GM21423 (cell line): ENCODE measurements around the gene MARCHF3.
"Not testable (repeated sequence)": the region's sequence is repeated elsewhere in the genome, so short reads cannot be mapped to it uniquely, and the experiment has no call there.

Experiments
- ATAC-seq: cut with Tn5 transposase; IDR thresholded peaks from one replicate; pipeline ENCODE4 v1.9.1; 2021; ENCODE audit warnings: mild to moderate bottlenecking, moderate library complexity; ENCODE audit not compliant: unreplicated experiment

The MARCHF3 gene

GRCh38 chr5:126924331-126925033, 105.9 kb downstream of the MARCHF3 start:
- no peak for ATAC-seq

DNA sequence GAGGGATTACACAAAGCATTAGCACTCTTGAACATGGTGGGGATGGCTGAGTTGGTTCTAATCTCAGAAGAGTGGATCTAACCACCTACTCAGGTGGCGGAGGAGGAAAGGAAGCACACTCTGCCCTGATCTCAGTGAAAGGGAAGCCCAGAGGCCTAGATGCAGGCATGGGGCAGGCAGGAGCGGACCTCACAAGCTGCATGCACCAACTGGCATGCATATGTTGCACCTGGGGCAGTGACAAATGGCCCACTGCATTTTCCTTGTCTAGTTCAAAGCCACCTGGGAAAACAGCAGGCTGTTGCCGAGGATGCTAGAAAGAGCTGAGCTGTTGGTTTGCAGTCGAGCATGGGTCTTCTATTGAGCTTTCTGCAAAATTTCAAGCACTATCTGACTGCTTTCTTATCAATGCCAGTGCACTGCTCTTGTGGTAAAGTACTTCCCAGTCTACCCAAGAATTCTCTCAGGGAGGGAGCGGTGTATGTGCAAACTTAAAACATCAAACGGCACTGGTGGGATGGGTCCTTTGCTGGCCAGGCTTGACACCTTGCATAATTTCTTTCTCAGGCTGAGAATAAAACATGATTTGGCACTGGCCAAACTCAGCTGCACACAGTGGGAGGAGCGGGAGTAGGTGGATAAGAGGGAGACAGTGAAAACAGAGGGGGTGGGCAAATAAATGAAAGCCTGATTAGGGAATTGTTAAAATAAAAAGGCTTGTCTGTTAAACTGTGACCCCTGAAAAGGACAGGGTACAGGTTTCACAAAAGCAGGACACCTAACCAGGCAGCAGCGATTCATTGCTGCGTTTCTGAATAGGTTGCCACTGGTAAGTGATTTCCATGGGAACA, 108.9 kb downstream of the MARCHF3 start:
- no peak for ATAC-seq

- ATAC-seq, result no peak
Measured at GRCh38 chr5:126920291-126920690, 110.1 kb downstream of the MARCHF3 start.

- ATAC-seq, result no peak
Measured at GRCh38 chr5:126919566-126919965, 110.8 kb downstream of the MARCHF3 start.

DNA sequence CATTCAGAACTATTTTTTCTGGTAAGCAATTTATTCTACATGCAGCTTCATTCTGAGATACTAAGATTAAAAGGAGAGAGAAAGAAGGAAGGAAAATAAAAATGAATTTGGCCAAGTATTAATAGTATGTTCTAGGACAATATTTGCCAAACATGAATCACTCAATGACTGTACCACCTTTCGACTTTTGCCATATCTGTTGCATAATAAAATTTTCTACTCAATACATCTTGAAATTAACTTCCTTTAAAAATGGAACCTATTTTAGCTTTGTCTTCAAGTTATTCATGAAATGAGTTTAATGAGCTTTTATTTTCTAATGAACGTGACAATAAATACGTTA, 111.8 kb downstream of the MARCHF3 start:
- no peak for ATAC-seq

DNA sequence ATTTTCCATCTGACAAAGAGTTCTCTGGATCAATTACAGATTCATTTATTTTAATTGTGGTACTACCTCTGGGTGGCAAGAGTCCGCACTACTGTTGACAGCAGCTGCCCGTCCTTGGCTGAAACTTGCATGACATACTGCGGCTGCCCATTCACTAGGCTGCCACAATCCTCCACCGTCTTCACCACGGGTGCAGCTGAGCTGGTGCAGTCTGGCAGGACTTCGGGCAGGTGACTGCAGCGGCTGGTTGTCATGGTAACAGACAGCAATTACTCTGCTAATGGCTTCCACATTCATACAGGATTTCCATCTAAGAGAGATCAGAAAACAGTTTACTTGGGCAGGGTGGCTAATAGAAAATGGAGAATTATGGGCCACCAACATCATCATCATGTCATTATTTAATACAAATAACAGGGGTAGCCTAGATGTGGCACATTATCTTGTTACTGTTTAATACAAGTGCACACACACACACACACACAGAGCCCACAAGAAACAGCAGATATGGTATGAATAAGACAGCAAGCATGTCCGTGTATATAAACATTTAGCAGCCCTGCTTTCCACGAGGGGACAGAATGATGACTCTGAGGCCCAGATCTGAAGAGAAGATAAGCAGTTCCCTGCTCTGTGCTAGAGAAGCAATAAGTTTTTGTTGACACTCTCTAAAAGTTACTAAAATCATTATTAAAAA, 112.3 kb downstream of the MARCHF3 start:
- no peak for ATAC-seq

- no peak for ATAC-seq
Measured at GRCh38 chr5:126915496-126915895, 114.9 kb downstream of the MARCHF3 start.

DNA sequence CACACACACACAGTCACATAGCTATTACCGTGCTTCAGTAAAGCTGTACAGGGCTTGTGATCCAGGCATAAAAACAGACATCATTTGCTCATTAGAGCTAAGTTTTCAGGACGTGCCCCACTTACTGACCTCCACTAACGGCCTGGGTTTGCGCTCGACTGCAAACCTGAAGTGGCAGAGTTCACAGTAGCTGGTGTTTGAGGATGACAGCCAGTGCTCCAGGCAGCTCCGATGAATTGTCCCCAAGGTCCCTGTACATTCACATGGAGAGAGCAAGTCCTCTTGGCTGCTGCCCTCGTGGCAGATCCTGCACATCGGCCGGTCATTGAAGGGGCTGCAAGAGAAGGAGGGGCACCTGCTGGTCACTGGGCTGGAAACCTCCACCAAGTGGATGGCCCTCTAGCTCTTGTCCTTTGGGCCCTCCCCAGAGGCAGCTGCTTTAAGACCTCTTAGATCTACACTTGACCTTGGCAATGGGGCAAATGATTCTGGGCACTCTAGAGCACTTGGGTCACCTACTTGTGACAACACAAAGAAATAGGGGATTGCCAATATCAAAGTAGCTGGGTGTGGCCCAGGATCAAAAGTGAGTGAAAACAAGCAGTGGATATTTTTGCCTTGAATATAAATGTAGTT, 115.4 kb downstream of the MARCHF3 start:
- no peak for ATAC-seq

DNA sequence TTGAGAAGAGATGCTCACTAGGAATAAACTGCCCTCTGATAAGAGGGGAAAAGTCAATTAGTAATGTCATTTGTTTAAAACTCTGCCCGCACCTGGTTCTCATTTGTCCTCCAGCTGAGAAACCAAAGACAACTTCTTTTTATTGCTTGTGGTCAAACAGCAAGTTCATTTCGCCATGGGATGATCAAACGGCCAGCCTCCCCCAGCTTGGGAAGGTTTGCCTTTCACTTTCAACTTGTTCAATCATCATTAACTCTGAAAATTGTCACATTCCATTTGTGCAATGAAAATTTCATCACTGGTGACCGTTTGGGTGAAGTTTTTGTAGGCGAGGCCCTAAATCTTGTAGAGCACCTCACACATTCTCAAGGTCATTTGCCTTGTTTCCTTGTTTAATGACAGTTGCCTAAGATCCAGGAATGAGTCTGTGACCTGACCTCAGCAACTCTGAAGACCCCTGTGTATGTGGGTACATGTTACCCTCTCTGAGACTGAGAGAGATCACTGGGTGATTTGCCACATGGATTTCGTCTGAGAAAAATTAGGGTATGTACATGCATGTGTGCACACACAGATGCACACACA, 117.7 kb downstream of the MARCHF3 start:
- ATAC-seq, result no peak

GRCh38 chr5:126911986-126912385, 118.4 kb downstream of the MARCHF3 start:
- ATAC-seq, result no peak

GRCh38 chr5:126909856-126910255, 120.5 kb downstream of the MARCHF3 start:
- ATAC-seq, result no peak

GRCh38 chr5:126904407-126904806, 126.0 kb downstream of the MARCHF3 start:
- not testable (repeated sequence) for ATAC-seq

DNA sequence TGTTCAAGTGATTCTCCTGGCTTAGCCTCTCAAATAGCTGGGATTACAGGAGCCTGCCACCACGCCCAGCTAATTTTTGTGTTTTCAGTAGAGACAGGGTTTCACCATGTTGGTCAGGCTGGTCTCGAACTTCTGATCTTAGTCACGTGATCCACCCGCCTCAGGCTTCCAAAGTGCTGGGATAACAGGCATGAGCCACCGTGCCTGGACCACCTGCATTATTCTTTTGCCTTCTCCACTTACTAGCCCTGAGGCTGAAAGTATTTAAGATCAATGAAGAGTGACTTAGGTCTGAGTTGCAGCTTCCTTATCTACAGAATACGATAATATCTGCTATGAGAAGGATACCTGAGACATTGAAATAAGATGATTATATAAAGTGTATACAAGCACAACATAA, 129.6 kb downstream of the MARCHF3 start:
- ATAC-seq, result no peak

- no peak for ATAC-seq
Measured at GRCh38 chr5:126899476-126899875, 130.9 kb downstream of the MARCHF3 start.

DNA sequence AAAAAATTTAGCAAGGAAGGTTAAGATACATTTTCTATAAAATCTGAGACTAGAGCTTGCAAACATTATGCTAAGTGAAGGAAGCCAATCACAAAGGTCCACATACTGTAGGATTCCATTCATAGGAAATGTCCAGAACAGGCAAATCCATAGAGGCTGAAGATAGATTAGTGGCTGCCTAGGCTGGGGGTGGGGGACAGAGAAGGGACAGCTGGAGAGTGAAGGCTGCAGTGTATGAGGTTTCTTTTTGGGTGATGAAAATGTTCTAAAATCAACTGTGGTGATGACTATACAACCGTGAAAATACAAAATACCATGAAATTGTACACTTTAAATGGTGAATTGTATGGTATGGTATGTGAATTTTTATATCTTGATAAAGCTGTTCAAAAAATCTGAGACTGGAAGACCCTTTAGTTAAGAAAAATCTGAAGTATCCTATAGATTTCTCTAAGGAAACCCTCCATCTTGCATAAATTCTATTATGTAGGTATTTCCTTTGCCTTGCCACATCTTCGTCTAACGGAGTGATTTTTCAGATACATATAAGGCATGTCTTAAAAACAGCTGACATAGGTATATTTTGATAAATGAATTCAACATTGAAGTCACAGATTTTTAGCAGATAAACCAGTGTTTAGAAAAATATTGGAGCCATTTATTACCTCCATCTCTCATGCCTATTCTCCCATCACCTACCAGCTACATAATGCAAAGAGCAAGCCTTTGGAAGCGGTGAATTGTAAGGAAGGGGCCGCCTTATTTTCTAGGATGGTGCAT, 132.3 kb downstream of the MARCHF3 start:
- ATAC-seq, result no peak

DNA sequence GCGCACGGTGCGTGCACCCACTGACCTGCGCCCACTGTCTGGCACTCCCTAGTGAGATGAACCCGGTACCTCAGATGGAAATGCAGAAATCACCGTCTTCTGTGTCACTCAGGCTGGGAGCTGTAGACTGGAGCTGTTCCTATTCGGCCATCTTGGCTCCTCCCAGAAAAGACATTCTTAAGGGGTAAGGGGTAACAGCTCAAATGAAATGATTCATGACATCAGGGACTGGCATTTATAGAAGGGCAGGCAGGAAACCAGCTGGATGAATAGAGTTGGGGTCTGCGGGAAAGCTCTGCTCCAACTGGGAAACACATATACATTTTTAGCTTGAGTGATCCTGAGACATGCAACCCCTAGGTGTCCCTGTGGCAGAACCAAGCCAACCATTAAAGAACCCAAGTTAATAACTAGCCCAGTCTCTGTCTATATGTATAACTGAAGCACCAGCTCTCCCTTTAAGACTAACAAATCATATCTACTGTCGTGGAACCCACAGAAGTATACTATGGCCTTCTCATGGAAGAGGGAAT, 134.1 kb downstream of the MARCHF3 start:
- no peak for ATAC-seq

- not testable (repeated sequence) for ATAC-seq
Measured at GRCh38 chr5:126895712-126896111, 134.6 kb downstream of the MARCHF3 start.

DNA sequence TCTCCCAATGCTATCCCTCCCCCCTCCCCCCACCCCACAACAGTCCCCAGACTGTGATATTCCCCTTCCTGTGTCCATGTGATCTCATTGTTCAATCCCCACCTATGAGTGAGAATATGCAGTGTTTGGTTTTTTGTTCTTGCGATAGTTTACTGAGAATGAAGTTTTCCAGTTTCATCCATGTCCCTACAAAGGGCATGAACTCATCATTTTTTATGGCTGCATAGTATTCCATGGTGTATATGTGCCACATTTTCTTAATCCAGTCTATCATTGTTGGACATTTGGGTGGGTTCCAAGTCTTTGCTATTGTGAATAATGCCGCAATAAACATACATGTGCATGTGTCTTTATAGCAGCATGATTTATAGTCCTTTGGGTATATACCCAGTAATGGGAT, 139.9 kb downstream of the MARCHF3 start:
- ATAC-seq, result not testable (repeated sequence)

- no peak for ATAC-seq
Measured at GRCh38 chr5:126888175-126888574, 142.2 kb downstream of the MARCHF3 start.

DNA sequence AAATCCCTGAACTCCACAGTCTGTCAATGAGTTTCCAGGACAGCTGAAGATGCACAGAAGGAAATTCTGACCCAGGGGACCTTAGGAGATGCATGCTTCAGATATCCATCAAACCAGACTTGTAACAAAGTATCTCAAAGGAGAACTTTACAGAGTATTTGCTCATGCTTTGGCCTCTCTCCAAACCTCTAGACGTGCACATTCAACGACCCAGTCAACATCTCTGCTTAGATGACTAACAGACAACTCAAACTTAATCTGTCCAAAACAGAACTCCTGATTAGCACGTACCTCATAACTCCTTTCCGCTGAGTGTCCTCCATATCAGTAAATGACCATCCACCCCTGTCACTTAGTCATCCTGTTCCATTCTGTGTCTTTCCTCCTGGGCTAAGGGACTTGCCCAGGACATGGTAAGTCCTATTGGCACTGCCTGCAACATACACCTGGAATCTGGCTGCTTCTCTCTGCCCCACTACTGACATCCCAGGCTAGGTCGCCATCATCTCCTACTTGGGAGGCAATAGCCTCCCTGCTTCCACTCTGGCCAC, 146.0 kb downstream of the MARCHF3 start:
- ATAC-seq, result no peak
